D341Med (cell line): ENCODE data around the gene TEPSIN.
A peak's percentile ranks its signal among the peaks of the same experiment; 100 is the strongest.

Source experiments
- DNase-seq: peaks from one replicate; pipeline ENCODE4 v3.0.0; 2012; ENCODE audit warnings: low spot score

The TEPSIN gene

GRCh38 chr17:81267390-81268067 lies 28.7 kb upstream of the TEPSIN start:
- DNase-seq: no peak

GRCh38 chr17:81265576-81265975 lies 26.7 kb upstream of the TEPSIN start:
- no peak for DNase-seq

- DNase-seq: no peak
These were observed 25.8 kb upstream of the TEPSIN start for GRCh38 chr17:81264640-81265039.

- DNase-seq: no peak
These were observed 24.7 kb upstream of the TEPSIN start for GRCh38 chr17:81263371-81264181.

GRCh38 chr17:81261582-81262336 lies 22.9 kb upstream of the TEPSIN start:
- DNase-seq: no peak

GRCh38 chr17:81261096-81261495 lies 22.2 kb upstream of the TEPSIN start:
- no peak for DNase-seq

GRCh38 chr17:81260641-81261040 lies 21.8 kb upstream of the TEPSIN start:
- no peak for DNase-seq

GRCh38 chr17:81260171-81260570 lies 21.3 kb upstream of the TEPSIN start:
- no peak for DNase-seq

- DNase-seq: no peak
These were observed 20.3 kb upstream of the TEPSIN start for GRCh38 chr17:81259058-81259605.

- DNase-seq: no peak
These were observed 19.4 kb upstream of the TEPSIN start for GRCh38 chr17:81258292-81258691.

- DNase-seq: no peak
These were observed 18.7 kb upstream of the TEPSIN start for GRCh38 chr17:81257533-81257932.

- no peak for DNase-seq
These were observed 17.8 kb upstream of the TEPSIN start for GRCh38 chr17:81256616-81257015.

- peak; percentile 78 for DNase-seq
These were observed 16.3 kb upstream of the TEPSIN start for GRCh38 chr17:81254955-81255717.

GRCh38 chr17:81253358-81254131 lies 14.7 kb upstream of the TEPSIN start:
- peak; percentile 84 for DNase-seq

- DNase-seq: no peak
These were observed 14.1 kb upstream of the TEPSIN start for GRCh38 chr17:81252987-81253329.

- DNase-seq: no peak
These were observed 13.6 kb upstream of the TEPSIN start for GRCh38 chr17:81252326-81252986.

- no peak for DNase-seq
These were observed 12.9 kb upstream of the TEPSIN start for GRCh38 chr17:81251709-81252301.

- no peak for DNase-seq
These were observed 12.3 kb upstream of the TEPSIN start for GRCh38 chr17:81251094-81251708.

- DNase-seq: no peak
These were observed 11.6 kb upstream of the TEPSIN start for GRCh38 chr17:81250286-81251093.
